ENCODE results near the gene WDR33. TPM values are rescaled to one million over a fixed set of nuclear protein-coding genes. Genes with fewer than 3 reads are reported as not detected.

WDR33 gene
- total and polyA plus RNA-seq, 10 of the 15 experiments (the other 5 are each of a cell fraction or from before 2014, with no cell fraction given) = 29.2 to 73.8 (median 45.6) TPM

- TF ChIP-seq FOS (IDR thresholded peaks at IDR 0.05; ENCODE audit: borderline replicate concordance, extremely low read depth, insufficient read length) (no peak), PRDM15 (CRISPR knock-in tag; IDR thresholded peaks at IDR 0.05) (no peak), EED (IDR thresholded peaks at IDR 0.05; ENCODE audit: low read depth) (no peak), MLLT1 (IDR thresholded peaks at IDR 0.05) (no peak)
Measured at GRCh38 chr2:127844973-127845372, 34.0 kb upstream of the WDR33 start (continued).

GRCh38 chr2:127843677-127844076 is 32.7 kb upstream of the WDR33 start:
- FAIRE-seq (no peak), DNase-seq (ENCODE audit: low read depth, low spot score) (no peak), ATAC-seq (no peak)
- no peaks in the 10 kb centered on the region for H4K20me1 ChIP-seq (ENCODE audit: control insufficient read depth, insufficient read depth)
- BruUV-seq (replicated peaks) = no TSS peak
- no peaks in the 10 kb centered on the region for H3K4me1 ChIP-seq (ENCODE audit: control insufficient read depth, insufficient read depth, low read length)
- H3K4me3 ChIP-seq = no peak overlapping the region
- H2AFZ ChIP-seq (ENCODE audit: control insufficient read depth, low read depth, low read length) = no peak overlapping the region
- SMC1A ChIA-PET (ENCODE audit: uncharacterized antibody, unreplicated experiment) = no interaction called here
- no peaks in the 10 kb centered on the region for H3K9me3 ChIP-seq (replicated peaks; ENCODE audit: control insufficient read depth, insufficient read depth, low read length)
- peaks cover 7 to 17% of the 10 kb centered on the region in 2 experiments for H3K36me3 ChIP-seq (ENCODE audit: control insufficient read depth in 2 of 2, insufficient read depth in 2 of 2, low read length in 1 of 2)
- H3K27me3 ChIP-seq (replicated peaks in 1 of 2; ENCODE audit: control insufficient read depth in 2 of 2, insufficient read depth in 2 of 2, low read length in 1 of 2) = no peaks in the 10 kb centered on the region
- CTCF ChIA-PET = no interaction called here
- no peak overlapping the region for H3K9ac ChIP-seq (ENCODE audit: control insufficient read depth, insufficient read depth, low read length)
- RAD21 ChIA-PET (ENCODE audit: unreplicated experiment) = no interaction called here
- H3K4me2 ChIP-seq (ENCODE audit: control insufficient read depth, insufficient read depth) = no peak overlapping the region
- in situ Hi-C loops (cut with MboI) (no loop called here), intact Hi-C loops (cut with micrococcal nuclease; ENCODE audit: unreplicated experiment) (no loop called here)
- WGBS (ENCODE audit: insufficient coverage, insufficient replicate concordance, low lambda C conversion rate, missing lambda C conversion rate) = 100% methylated on average over 6 of the region's 6 CpGs
- POLR2A ChIA-PET = interaction anchor here (1.0 kb wide), 1 partner anchor 14 kb away, joined by 3 read pairs; no protein-coding TSS in a partner anchor
- no peaks in the 10 kb centered on the region for H3K79me2 ChIP-seq (ENCODE audit: control insufficient read depth, insufficient read depth, low read length)
- H3K27ac ChIP-seq (ENCODE audit: control insufficient read depth, insufficient read depth) = no peak overlapping the region
- TF ChIP-seq CHD2 (IDR thresholded peaks at IDR 0.05; ENCODE audit: borderline replicate concordance, low read depth, low read length) = no peak
- no peak for TF ChIP-seq CTCF (IDR thresholded peaks at IDR 0.05 in 2 of 3, conservative IDR thresholded peaks at IDR 0.05 in 1 of 3; ENCODE audit: control insufficient read depth in 2 of 3, extremely low read depth in 1 of 3, insufficient read depth in 1 of 3, low read depth in 3 of 3, low read length in 3 of 3)
- no peak for TF ChIP-seq BMI1 (IDR thresholded peaks at IDR 0.05; ENCODE audit: borderline replicate concordance)
- no peak for TF ChIP-seq PAX8 (IDR thresholded peaks at IDR 0.05)
- TF ChIP-seq PRDM15 (CRISPR knock-in tag; IDR thresholded peaks at IDR 0.05) = no peak
- TF ChIP-seq CBX3 (IDR thresholded peaks at IDR 0.05; ENCODE audit: borderline replicate concordance, low read depth) = no peak
- TF ChIP-seq EED (IDR thresholded peaks at IDR 0.05; ENCODE audit: low read depth) = no peak
- TF ChIP-seq MYC (IDR thresholded peaks at IDR 0.05; ENCODE audit: insufficient read depth, insufficient read length, insufficient replicate concordance, low read length, severe bottlenecking) = no peak
